ENCODE measurements around the gene DLD.
"Not testable (repeated sequence)": the region's sequence is repeated elsewhere in the genome, so short reads cannot be mapped to it uniquely, and the experiment has no call there.

The DLD gene

DNA sequence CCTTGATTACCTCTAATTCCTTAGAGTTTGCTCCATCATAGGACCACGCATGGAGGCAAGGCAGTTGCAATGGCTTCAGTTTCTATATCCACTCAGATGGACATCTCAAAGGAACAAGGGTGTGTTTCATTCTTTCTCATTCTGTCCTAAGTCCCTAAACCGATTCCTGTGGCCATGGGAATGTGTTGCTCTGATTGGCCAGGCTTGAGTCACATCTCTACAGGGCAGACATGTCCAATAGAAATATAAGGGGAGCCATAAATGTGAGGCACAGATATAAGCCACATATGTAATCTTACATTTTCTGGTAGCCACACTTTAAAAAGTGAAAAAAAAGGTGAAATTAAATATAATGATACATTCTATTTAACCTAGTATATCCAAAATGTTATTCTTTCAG, 16.9 kb upstream of the DLD start:
- DNase-seq = no peak

DNA sequence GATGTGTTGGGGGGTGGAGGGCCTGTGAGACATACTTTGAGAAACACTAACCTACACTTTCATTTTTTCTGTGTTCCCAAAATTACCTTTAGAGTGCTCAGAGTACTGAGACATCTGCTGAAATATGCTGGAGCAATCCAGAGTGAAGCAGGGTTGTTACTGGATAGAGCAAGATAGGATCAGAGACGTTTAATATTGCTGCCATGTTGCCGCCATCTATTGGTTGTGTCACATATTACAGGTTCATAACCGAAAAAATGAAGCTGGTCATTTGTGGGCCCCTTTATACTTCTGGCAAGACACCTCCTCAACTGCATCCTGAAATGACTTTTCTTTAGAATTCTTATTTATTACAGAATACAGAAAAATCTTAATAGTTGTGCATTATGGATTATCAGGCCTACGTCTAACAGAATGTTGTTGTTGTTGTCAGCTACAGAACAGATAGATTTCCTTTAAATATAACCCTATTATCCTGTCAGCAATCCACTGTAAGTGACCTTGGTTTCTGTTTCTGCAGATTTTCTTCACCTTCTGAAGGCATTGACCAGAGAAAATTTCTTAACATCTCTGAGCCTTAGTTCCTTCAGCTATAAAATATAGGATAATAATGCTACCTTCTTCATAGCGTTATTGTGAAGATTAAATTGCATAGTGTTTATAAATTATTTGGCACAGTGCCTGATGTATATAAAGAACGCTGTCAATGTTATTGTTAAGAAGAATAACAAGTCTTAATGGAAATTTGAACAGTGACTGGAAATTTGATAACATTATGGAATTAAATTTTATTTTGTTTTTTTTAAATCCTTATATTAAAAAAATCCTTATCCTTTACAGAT, 16.2 kb upstream of the DLD start:
- DNase-seq = peak in 26 of 56 donors; percentile 3 to 68 (median 17)

DNA sequence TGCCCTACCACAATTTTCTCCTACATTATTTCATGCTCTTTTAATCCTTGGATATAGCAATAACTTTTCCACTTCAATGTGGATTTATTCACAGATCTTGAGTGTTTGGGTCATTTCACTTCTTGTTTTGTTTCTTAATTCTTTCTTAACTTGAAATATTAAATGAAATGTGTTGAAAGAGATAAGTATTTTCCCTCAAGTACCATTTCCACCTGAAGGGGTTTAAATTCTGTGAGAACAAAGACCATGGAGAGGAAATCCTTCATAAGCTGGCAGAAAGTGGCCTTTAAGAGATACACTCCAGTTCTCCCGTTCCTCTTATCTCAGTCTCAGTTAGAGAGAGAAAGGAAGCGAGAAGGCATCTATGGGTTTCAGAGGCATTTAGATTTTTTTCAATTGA, 14.1 kb upstream of the DLD start:
- DNase-seq = no peak

DNA sequence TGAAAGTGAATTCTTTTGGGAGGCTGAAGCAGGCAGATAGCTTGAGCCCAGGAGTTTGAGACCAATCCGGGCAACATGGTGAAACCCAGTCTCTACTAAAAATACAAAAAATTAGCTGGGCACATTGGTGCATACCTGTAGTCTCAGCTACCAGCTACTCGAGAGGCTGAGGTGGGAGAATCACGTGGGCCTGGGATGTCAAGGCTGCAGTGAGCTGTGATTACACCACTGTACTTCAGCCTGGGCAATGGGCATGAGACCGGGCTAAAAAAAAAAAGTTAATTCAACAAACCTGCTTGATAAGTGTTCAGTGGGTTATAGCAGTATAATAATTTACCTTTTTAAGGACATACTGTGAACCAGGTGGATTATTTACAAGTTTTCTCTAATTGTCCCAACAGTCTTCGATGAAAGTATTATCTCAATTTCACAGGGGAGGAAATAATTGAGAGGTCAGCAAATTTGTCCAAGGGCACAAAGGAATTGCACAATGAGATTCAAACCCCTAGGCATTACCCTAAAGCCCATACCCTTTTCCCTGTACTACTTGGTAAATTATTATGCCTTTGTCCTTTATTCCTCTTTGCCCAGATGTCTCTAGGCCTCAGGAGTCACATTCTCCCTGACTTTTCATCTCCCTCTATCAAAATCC, 13.1 kb upstream of the DLD start:
- DNase-seq = no peak

DNA sequence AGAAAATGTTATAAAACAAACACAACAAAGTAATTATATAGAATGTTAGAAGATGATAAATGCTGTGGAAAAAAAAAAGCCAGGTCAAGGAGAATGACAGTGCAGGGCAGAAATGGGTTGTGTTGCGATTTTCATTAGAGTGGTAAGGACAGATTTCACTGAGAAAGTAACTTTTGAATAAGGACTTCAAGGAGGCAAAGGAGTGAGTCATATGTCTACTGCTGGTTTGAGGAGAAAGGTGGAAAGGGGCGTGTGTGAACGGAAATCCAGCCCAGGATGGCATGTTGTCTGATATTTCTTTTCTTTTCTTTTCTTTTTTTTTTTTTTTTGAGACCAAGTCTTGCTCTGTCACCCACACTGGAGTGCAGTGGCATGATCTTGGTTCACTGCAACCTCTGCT, 12.3 kb upstream of the DLD start:
- DNase-seq = no peak

DNA sequence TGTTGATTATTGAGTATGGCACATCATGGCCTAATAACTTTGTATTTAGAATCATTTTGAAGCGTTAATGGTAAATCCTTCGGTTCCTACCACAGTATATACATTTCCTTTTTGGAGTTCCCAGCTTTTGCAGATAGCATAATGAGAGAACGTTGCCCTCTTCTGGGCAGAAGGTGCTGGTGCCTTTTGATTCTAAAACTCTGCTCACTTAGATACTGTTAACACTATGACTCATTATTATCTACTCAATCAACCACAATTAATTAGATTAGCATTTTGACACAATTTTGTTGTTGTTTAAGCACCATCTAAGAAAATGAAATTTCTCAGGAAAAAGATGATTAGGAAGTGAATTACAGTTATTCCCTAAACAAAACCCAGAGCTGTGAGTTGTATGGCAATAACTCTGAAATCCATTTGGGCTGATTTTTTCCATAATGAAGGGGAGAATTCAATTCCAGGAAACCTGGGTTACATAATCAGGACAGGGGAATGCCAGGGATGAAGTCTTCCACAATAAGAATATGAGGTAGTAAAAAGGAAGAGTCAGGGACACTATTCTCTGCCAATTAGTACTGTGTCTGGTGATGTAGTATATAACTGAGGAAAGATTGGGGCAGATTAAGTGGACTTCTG, 11.5 kb upstream of the DLD start:
- DNase-seq = peak in 13 of 56 donors; percentile 0 to 52 (median 17)

DNA sequence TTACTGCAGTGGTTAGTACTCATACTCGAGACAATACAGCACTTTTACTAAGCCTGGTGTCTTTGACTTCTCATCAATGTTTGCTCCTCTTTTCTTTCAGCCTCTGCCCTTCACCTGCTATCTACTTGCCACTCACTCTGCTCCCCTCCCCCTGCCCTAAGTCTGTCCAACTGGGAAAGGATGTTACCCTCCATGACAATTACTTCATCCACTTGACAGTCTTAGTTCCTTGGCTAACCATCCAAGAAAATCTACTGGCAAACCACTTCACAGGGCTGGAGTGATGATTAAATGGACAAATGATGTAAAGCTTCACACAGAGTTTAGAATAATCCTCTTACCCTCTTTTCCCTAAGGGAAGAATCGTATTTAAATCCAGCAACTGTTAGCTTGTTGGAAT, 8.2 kb upstream of the DLD start:
- no peak for DNase-seq

DNA sequence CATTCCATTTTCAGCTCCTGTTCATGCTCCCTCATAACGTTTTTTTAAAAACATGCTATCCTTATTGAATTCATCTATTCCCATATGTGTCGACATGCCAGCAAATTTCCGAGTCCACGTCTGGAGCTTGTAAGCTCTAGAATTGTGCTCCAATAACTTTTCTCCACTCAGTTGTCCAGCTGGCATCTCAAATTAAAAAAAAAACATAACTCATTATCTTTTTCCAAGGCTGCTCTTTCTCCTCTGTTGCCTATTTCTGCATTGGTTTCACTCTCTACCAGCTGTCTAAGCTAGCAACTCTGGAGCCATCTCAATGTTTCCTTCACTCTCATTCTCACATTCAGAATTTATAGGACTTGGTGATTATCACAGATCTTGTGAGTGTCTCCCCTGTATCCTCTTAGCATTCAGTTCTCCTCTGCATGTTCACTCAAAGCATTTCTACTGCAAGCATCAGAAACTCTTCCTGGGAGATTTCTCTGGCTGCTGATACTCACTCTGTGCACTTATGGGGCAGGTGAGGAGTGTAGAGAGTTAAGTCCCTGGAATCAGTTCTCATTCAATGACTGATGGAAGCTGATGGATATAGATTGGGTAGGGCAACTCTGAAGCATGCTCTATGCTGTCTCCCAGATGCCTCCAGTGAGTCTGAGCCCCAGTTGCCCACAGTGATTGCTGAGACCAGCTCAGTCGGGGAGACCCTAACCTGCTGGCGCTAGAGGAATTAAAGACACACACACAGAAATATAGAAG, 6.7 kb upstream of the DLD start:
- DNase-seq = no peak

DNA sequence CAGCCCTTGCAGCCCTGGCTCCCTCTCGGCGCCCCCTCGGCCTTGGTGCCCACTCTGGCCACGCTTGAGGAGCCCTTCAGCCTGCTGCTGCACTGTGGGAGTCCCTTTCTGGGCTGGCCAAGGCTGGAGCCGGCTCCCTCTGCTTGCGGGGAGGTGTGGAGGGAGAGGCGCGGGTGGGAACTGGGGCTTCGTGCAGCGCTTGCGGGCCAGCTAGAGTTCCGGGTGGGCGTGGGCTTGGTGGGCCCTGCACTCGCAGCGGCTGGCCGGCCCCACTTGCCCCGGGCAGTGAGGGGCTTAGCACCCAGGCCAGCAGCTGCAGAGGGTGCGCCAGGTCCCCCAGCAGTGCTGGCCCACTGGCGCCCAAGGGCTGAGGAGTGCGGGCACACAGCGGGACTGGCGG, 3.2 kb upstream of the DLD start:
- not testable (repeated sequence) for DNase-seq

DNA sequence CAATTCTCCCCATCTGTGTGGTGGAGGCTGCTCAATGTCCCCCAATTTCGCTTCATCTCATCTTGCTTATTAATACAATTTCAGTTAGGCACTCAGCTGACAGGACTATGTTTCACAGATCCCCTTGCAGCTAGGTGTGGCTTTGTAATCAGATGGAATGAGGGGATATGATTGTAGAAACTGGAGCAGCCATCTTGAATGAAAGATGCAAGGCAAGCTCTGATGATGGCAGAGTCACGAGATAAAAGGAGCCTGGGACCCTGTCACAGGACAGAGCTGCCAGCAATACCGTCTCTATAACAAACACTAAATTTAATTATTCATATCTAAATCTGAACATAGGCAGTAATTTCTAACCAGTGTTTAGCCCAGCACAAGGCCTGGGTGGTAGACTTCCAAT, 991 bp upstream of the DLD start:
- no peak for DNase-seq

DNA sequence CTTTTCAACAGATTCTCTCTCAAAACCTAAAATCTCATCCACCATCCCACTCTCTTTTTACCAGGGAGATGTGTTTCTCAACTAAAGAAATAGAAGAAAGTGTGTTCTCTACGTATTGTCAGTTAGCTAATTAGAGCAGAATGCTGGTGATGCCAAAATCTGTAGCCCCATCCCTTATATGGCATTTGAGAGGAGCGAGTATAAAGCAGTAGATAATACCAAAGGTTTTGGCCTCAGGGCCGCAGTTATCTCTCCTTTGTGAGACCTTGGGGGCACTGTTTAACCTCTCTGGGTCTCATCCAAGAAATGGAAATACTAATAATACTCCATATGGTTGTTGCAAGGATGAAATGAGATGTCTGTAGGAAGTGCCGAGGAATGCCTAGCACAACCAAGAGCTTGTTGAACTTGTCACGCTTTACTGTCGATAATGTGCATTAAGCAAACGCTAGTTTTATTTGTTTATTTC, 456 bp upstream of the DLD start:
- DNase-seq = no peak

DNA sequence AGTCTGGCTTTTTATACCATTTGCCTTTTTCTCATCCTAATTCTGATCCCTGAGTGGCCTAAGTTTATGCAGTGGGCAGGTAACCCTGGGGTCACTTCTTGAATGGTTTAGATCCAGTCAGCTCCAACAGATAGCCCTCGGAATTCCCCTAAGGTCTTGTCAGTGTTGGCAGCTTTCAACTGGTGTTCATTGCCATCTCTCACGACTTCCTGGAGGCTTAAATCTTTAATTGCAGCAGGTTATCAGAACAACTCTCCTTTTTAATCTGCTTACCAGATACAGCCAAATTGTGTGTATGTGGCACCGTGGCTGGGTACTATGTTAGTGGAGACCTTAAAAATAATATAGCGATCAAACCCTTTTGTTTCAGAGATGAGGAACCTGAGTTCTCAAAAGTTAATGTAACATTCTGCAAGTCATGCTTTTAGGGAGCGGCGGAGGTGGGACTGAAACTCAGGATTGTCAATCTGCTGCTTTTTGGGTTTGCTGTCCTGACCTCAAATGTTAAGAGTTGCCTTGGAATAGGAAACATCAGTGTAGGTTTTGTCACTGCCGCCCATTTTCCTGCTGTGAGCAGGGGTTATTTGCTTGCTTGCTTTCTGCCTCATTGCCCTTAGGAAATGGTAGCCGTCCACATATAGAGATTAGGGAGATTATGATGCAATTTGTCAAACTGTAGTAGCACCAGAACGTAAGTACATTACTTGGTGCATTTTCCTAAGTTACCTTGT, 818 bp downstream of the DLD start:
- DNase-seq = no peak

DNA sequence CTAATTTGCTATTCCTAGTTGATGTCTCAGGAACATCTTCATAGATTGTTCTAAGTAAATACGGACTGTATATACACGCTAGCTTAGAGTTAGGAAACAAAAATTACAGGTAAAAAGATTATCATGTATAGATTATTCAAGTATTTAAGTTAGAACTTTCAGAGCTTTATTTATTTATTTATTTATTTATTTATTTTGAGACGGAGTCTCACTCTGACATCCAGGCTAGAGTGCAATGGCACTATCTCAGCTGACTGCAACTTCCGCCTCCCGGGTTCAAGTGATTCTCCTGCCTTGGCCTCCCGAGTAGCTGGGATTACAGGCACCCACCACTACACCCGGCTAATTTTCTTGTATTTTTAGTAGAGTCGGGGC, 1.4 kb downstream of the DLD start:
- DNase-seq = not testable (repeated sequence)

DNA sequence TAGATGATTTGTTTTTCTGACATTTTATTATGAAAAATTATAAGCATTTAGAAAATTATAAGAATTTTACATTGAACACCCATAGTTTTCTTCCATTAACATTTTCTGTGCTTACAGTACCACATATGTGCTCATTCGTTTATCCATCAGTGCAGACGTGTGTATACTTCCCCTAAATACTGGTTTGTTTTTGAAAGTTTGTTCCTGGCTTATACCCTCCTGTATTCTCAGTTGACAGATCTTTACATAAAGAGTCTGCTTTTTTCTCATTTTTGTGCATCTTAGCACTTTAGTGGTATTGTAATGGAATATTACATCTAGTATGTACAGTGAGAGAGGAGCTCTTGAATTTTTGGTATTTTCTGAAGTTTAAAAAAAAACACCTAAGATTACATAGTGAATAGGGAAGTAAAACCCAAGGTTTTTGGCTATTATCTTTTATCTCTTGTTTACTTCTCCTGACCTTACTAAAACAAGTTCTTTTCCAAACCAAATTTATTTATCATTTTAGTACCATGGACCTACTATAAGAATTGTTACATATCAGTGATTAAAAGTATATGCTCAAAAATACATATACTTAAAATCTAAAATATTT, 8.1 kb downstream of the DLD start:
- no peak for DNase-seq

DNA sequence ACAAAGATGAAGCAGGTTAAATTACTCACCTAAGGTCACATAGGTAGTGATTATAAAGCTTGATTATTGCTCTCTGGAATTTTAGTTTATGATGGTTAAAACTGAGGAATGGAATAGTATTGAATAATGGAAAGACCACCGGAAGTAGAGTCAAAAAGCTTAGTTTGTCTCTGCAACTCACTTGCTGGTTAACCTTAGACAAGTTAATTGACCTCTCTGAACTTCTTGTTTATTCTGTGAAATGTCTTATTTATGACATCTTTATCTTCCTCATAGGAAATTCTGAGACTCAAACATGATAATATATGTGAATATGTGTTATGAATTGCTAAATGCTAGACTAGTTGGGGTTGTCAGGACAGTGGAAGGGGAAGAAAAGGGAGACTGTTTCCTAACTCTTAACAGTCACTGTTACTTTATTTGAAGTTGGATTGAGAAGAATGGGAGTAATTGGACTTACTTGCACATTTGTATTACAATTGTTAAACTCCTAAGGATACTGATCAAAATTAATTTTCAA, 9.6 kb downstream of the DLD start:
- DNase-seq = no peak

DNA sequence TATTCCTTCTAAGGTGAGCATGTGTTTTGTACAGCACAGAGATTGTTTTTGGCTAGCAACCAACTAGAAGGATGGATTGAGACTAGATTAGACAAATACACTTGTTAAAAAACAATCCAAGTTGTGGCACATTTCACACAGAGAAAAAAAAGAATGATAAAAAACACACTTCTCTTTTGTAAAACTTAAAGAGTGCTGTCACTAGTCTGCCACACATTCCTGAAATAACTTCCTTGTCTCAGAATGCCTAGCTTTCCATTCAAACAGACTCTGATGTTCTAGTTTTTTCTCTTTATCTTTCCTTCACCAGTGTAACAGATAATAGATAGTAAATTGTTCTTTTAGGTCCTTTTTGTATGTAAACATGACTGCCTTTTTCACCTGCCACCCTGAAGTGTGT, 11.4 kb downstream of the DLD start:
- DNase-seq = no peak

DNA sequence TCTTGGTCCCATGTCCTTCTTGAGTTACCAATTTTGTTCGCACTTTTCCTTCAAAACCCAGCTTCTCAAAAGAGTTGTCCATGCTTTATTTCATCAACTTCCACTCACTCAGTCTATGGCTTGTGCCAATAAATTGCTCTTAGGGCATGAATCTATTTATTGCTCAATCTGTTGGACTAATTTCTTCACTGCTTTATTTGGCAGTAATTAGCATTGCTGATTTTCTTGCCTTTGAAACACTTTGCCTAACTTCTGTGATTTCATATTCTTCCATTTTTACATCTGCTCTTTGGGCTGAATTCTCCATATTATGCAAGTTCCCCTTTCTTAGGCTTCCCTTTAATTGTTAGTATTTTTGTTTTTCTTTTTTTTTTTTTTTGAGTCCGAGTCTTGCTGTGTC, 16.8 kb downstream of the DLD start:
- DNase-seq = no peak

DNA sequence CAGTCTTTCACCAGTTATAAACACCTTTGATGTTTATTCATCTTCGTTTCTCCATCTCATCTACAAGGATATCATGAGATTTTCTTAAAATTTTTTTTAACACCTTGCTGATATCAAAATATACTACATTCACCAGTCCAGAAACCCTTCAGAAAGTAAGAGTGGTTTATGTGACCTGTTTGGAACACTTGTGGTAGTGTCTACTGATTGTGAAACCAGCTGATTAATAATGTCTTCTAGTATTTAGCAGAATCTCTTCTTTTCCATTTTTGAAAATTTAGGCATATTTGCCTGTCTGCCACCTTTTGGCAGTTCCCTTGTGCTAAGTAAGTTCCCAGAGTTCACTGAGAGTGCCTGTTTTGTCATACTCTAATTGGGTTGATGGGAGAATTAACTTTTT, 18.5 kb downstream of the DLD start:
- no peak for DNase-seq

DNA sequence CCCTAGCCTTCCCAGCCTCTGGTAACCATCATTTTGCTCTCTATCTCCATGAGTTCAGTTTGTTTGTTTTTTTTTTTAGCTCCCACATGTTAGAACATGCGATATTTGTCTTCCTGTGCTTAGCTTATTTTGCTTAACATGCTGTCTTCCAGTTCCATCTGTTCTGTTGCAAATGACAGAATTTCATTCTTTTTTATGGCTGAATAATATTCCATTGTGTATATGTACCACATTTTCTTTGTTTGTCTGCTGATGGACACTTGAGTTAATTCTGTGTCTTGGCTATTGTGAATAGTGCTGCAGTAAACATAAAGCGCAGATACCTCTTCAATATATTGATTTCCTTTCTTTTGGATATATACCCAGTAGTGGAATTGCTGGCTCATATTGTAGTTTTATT, 21.0 kb downstream of the DLD start:
- no peak for DNase-seq

DNA sequence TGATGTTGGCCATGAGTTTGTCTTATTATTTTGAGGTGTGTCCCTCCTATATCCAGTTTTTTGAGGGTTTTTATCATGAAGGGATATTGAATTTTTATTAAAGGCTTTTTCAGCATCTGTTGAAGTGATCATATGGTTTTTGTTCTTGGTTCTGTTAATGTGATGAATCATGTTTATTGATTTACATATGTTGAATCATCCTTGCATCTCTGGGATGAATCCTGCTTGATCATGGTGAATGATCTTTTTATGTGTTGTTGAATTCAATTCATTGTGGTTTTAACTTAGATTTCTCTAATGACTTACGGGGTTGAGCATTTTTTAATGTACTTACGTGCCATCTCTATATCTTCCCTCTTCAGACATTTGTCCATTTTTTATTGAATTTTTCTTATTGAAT, 22.9 kb downstream of the DLD start:
- no peak for DNase-seq

DNA sequence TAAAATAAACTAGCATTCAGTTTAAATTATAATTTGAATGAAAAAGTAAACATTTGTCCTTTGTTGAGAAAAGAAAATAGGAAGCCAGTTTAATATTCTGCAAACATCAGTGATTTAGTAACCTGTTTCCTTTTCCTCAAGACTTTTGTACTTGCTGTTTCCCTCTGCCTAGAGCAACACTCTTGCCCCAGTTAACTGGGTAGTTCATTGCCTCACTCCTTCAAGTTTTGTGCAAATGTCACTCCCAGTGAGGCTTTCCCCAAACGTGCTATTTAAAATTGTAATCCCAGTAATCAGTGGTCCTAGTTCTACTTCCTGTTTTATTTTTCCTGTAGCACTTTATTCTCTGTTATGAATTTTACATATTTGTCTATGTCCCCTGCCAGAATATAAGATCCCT, 23.8 kb downstream of the DLD start:
- DNase-seq = no peak

Data from nucleus accumbens (tissue), 56 donors.